M059J (cell line): ENCODE data around the gene SOD1. TPM values are rescaled to one million over a fixed set of nuclear protein-coding genes. Genes with fewer than 3 reads are reported as not detected.
"Not testable (repeated sequence)": the region's sequence is repeated elsewhere in the genome, so short reads cannot be mapped to it uniquely, and the experiment has no call there.

ENCODE experiments used
- DNase-seq: peaks from one replicate; pipeline ENCODE4 v3.0.0-alpha.2; 2012; ENCODE audit warnings: low read depth
- total RNA-seq: library from RNA; depleted of rRNA; stranded (reverse); fragments of >200 nt; shearing (Covaris generic); gene quantifications from 2 replicates; pipeline ENCODE4 v1.2.3, GENCODE V29; 2014; rRNA removed

The SOD1 gene
- total RNA-seq, result 503 and 518 TPM in 2 replicates

DNA sequence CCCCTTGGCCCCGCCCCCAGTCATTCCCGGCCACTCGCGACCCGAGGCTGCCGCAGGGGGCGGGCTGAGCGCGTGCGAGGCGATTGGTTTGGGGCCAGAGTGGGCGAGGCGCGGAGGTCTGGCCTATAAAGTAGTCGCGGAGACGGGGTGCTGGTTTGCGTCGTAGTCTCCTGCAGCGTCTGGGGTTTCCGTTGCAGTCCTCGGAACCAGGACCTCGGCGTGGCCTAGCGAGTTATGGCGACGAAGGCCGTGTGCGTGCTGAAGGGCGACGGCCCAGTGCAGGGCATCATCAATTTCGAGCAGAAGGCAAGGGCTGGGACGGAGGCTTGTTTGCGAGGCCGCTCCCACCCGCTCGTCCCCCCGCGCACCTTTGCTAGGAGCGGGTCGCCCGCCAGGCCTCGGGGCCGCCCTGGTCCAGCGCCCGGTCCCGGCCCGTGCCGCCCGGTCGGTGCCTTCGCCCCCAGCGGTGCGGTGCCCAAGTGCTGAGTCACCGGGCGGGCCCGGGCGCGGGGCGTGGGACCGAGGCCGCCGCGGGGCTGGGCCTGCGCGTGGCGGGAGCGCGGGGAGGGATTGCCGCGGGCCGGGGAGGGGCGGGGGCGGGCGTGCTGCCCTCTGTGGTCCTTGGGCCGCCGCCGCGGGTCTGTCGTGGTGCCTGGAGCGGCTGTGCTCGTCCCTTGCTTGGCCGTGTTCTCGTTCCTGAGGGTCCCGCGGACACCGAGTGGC is at the start of gene SOD1:
Gene SOD1, plus strand, starts transcription at position 158 of the 723 bp plus-strand sequence. Its CDS starts 77 bp downstream, at position 235.
- DNase-seq, result peak; percentile 93

- no peak for DNase-seq
Observed at GRCh38 chr21:31611445-31611844, 48.0 kb upstream of the SOD1 start.

- peak; percentile 18 for DNase-seq
Observed at GRCh38 chr21:31612894-31613785, 46.4 kb upstream of the SOD1 start.

DNA sequence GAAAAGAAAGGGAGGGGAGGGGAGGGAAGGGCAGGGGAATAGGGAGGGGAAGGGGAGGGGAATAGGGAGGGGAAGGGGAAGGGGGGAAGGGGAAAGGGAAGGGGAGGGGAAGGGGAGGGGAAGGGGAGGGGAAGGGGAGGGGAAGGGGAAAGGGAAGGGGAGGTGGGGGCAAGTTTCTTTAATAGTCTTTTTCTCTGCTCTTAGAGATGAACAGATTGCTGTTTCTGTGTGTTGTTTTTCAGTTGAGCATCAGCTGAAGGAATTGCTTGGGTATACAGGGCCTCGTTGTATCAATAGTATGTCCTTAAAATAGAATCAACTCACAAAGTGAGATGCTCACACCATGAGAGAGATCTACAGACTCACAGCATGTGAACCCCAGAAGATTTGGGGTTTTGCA is 44.8 kb upstream of the SOD1 start:
- no peak for DNase-seq

DNA sequence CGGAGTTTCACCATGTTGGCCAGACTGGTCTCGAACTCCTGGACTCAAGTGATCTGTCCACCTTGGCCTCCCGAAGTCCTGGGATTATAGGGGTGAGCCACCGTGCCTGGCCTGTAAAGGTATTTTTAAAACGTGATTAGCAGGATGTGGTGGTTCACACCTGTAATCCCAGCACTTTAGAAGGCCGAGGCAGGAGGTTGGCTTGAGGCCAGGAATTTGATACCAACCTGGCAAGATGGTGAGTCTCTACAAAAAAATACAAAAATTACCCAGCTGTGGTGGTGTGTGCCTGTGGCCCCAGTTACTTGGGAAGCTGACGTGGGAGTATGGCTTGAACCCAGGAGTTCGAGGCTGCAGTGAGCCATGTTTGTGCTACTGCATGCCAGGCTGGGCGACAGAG is 43.3 kb upstream of the SOD1 start:
- DNase-seq, result no peak

DNA sequence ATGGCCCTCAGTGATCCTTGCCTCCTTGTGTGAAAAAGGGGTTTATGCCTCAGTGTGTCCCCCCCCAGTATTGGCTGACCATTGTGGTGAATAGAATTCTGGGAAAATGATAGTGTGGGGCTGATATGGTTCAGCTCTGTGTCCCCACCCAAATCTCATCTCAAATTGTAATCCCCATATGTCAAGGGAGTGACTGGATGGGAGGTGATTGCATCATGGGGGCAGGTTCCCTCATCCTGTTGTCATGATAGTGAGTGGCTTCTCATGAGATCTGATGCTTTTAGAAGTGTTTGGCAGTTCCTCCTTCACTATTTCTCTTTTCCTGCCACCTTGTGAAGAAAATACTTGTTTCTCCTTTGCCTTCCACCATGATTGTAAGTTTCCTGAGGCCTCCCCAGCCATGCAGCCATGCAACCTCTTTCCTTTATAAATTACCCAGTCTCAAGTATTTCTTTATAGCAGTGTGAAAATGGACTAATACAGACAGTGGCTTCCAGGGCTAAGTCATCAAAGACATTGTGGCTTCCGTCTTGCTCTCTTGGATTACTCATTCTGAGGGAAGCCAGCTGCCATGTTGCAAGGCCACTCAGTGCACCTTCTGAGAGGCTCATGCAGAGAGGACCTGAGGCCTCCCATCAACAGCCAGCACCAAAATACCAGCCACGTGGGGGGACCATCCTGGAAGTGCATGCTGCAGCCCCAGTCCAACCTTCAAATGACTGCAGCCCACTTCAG is 40.6 kb upstream of the SOD1 start:
- DNase-seq, result peak; percentile 32

DNA sequence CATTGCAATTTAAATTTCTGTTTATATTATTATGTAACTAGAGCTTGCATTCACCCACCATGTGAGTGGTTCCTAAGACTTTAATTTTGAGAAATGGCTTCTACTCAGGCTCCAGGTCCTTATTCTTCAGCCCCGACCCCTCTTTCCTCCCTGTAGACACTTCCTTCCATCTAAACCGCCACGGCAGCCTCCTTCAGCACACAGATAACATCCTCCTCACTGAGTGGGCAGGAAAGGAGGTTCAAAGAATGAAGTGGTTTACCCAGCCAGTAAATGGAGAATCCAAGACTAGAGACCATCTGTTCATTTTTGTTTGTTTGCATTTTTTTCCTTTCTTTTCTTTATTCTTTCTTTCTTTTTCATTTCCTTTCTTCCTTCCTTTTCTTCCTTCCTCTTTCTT is 37.1 kb upstream of the SOD1 start:
- DNase-seq, result no peak

GRCh38 chr21:31623664-31624063 is 35.8 kb upstream of the SOD1 start:
- DNase-seq, result peak; percentile 13

GRCh38 chr21:31624181-31624580 is 35.3 kb upstream of the SOD1 start:
- no peak for DNase-seq

- no peak for DNase-seq
Observed at GRCh38 chr21:31624961-31625491, 34.5 kb upstream of the SOD1 start.

DNA sequence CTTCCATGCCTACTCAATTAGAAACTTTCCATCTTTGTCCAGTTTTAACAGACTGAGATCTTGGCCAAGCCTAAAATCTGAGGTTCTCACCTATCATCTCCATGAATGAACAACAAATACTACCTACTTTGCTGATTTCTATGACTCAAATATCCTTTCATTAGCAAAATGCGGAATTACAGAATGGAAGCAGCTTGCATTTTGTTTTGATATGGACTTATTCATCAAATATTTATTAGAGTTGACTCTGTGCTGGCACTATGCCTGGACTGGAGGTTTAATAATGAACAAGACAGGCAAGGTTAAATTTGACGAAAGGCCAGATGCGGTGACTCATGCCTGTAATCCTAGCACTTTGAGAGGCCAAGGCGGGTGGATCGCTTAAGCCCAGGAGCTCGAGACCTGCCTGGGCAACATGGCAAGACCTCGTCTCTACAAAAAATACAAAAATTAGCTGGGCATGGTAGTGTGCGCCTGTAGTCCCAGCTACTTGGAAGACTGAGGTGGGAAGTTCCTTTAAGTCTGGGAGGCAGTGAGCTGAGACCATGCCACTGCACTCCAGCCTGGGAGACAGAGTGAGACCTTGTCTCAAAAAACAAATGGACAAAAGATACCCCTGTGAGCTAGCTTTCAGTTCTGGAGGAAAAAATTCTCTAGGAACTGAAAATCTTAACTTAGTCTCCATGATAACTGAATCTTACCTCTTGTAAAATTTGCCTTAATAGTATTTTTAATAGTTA is 29.4 kb upstream of the SOD1 start:
- DNase-seq, result peak; percentile 98

- not testable (repeated sequence) for DNase-seq
Observed at GRCh38 chr21:31631881-31632280, 27.6 kb upstream of the SOD1 start.

- no peak for DNase-seq
Observed at GRCh38 chr21:31634993-31635392, 24.5 kb upstream of the SOD1 start.

- DNase-seq, result no peak
Observed at GRCh38 chr21:31636874-31637273, 22.6 kb upstream of the SOD1 start.

DNA sequence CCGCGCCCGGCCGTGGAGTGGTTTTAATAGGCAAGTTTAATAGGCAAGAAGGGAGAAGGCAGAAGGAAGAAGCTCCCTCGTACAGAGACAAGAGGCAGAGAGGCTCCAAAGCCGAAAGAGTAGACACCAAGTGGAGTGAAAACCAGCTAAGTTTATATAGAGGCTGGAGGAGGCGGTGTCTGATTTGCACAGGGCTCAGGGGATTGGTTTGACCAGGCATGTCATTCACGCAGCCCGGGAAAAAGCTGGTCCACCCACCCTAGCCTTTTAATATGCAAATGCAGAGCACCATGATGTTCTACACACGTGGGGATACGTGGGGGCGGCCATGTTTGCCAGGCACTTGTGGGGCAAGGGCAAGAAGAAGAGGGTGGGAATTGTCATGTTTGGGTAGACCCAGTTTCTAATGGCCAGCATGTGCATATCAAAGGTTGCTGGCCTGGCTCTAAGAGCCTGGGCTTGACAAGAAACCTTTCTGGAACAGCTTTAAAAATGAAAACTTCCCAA is 18.0 kb upstream of the SOD1 start:
- no peak for DNase-seq

GRCh38 chr21:31644643-31645042 is 14.8 kb upstream of the SOD1 start:
- DNase-seq, result no peak

- no peak for DNase-seq
Observed at GRCh38 chr21:31647650-31648049, 11.8 kb upstream of the SOD1 start.

DNA sequence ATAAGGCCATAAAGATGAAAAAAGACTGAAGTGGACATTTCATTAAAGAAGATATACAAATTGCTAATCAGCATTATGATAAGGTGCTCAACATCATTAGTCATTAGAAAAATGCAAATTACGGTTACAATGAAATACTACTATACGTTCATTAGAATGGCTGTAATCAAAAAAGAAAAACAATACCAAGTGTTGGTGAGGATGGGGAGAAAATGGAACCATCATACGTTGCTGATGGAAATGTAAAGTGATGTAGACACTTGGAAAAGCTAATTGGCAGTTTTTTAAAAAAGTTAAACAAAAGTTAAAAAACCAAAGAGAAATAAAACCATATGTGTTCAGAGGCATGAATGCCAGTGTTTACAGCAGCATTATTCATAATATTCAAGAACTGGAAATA is 8.6 kb upstream of the SOD1 start:
- no peak for DNase-seq

DNA sequence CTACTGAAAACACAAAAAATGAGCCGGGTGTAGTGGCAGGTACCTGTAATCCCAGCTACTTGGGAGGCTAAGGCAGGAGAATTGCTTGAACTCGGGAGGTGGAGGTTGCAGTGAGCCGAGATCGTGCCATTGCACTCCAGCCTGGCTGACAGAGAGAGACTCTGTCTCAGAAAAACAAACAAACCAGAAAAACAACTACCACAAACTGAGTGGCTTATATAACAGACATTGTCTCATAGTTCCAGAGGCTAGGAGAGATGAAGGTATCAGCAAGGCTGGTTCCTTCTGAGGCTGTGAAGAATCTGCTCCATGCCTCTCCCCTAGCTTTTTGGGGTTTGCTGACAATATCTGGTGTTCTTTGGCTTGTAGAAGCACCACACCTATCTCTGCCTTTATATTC is 8.0 kb upstream of the SOD1 start:
- not testable (repeated sequence) for DNase-seq

DNA sequence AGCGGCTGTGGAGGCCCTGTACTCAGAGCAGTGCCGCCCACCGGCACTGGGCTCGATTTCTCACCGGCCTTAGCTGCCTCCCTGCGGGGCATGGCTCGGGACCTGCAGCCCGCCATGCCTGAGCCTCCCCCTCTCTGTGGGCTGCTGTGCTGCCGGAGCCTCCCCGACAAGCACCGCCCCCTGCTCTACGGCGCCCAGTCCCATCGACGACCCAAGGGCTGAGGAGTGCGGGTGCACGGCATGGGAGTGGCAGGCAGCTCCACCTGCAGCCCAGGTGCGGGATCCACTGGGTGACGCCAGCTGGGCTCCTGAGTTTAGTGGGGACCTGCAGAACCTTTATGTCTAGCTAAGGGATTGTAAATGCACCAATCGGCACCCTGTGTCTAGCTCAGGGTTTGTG is 5.2 kb upstream of the SOD1 start:
- no peak for DNase-seq
